Kidney tubule cell (primary cell): ENCODE data around the gene PLEKHA5.
"Not testable (repeated sequence)": the region's sequence is repeated elsewhere in the genome, so short reads cannot be mapped to it uniquely, and the experiment has no call there.

Experiments
- DNase-seq: peaks from one replicate; pipeline ENCODE4 v3.0.0-alpha.2; 2018; ENCODE audit warnings: low spot score

PLEKHA5 gene

GRCh38 chr12:19410211-19410610 lies 280.7 kb downstream of the PLEKHA5 start:
- DNase-seq = no peak

GRCh38 chr12:19410629-19411185 lies 281.2 kb downstream of the PLEKHA5 start:
- no peak for DNase-seq

GRCh38 chr12:19411234-19412204 lies 282.0 kb downstream of the PLEKHA5 start:
- DNase-seq = no peak

- no peak for DNase-seq
These were observed 283.3 kb downstream of the PLEKHA5 start for GRCh38 chr12:19412844-19413243.

GRCh38 chr12:19413582-19413981 lies 284.0 kb downstream of the PLEKHA5 start:
- DNase-seq = not testable (repeated sequence)

- DNase-seq = no peak
These were observed 286.0 kb downstream of the PLEKHA5 start for GRCh38 chr12:19415563-19415962.

GRCh38 chr12:19419086-19419485 lies 289.6 kb downstream of the PLEKHA5 start:
- DNase-seq = no peak

- DNase-seq = no peak
These were observed 292.2 kb downstream of the PLEKHA5 start for GRCh38 chr12:19421503-19422282.

GRCh38 chr12:19423166-19423930 lies 293.8 kb downstream of the PLEKHA5 start:
- no peak for DNase-seq
